Kidney glomerular epithelial cell (primary cell): ENCODE measurements around the gene RXFP3.
"Not testable (repeated sequence)": the region's sequence is repeated elsewhere in the genome, so short reads cannot be mapped to it uniquely, and the experiment has no call there.

ENCODE experiments used
- DNase-seq: peaks from one replicate; lab custom pipeline; 2025; lab: John Stamatoyannopoulos, UW

Gene RXFP3, protein sequence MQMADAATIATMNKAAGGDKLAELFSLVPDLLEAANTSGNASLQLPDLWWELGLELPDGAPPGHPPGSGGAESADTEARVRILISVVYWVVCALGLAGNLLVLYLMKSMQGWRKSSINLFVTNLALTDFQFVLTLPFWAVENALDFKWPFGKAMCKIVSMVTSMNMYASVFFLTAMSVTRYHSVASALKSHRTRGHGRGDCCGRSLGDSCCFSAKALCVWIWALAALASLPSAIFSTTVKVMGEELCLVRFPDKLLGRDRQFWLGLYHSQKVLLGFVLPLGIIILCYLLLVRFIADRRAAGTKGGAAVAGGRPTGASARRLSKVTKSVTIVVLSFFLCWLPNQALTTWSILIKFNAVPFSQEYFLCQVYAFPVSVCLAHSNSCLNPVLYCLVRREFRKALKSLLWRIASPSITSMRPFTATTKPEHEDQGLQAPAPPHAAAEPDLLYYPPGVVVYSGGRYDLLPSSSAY

DNA sequence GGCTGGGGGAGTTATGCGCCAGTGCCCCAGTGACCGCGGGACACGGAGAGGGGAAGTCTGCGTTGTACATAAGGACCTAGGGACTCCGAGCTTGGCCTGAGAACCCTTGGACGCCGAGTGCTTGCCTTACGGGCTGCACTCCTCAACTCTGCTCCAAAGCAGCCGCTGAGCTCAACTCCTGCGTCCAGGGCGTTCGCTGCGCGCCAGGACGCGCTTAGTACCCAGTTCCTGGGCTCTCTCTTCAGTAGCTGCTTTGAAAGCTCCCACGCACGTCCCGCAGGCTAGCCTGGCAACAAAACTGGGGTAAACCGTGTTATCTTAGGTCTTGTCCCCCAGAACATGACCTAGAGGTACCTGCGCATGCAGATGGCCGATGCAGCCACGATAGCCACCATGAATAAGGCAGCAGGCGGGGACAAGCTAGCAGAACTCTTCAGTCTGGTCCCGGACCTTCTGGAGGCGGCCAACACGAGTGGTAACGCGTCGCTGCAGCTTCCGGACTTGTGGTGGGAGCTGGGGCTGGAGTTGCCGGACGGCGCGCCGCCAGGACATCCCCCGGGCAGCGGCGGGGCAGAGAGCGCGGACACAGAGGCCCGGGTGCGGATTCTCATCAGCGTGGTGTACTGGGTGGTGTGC, at the start of gene RXFP3:
Gene RXFP3, plus strand, starts transcription at position 6 of the 636 bp plus-strand sequence. Its CDS starts 355 bp downstream, at position 361.
- no peak for DNase-seq

DNA sequence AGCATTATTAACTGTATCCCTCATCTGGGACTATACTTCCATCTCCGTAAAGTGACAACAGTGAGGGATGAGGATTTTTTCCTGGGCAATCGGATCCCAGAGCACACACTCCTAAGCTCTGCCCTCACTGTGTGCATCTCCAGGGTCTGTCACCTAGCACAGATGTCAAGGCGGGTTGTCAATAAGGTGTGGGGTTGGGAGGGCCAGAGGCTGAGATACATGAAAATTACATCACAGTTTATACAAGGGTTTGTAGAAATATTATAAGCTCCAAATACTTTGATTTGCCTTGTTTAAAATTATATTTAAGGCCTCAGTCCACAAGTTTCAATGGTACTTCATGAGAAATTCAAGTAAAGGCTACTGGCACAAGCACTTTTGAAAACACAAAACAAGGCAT, 48.9 kb upstream of the RXFP3 start:
- DNase-seq, result no peak

DNA sequence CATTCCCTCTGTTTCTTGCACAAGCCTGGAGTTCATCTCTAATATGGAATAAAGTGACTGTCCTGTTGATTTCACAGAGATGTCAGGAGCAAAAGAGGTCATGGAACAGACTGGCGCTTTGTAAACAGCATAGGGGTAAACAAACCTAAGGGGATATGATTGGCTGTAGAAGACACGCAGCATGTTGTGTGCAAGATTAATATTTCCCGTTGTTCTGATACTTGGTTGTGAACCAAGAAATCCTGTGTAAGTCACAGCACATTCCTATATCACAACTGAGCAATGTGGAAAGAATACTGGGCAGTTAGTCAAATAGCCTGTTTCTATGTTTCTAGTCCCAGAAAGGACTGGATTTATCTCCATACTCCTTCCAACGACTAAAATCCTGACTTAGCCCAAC, 47.6 kb upstream of the RXFP3 start:
- DNase-seq, result no peak

DNA sequence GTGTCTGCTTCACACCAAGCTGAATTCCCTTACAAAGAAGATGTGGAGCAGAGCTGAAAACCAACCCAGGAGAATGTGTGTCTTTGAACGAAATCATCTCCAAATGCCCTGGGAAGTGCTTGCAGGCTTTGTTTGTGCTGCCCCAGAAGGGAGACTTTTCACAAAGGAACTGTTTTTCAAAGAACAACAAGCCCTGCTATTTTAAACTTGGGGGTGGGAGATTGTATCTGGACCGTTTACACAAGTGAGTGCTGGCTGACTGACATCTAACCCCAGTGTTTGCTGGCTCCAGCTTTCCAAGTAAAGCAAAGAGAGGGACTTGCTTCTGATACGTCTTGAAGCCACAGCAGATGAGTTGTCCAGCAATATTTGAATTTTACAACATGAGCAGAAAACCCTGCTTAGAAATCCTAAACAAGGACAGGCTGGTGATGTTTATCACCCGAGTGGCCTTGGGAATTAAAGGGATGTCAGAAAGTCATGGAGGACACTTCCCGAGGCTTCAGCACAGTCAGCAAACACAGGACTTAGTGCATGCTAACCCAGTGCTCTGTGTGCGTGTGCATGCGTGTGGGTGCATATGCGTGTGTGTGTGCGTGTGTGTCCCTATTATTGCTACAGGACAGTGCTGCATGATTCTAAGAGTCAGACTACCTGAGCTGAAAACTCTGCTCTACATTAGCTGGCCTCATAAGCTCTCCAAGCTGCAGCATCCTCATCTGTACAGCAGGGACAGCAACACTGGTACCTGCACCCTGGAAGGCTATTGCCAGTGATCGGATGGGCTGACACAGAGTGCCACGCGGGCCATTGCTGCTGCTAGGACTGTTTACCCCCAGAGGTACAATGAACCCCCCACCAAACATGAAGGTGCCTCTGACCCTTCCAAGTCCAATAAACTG, 45.8 kb upstream of the RXFP3 start:
- DNase-seq, result no peak

DNA sequence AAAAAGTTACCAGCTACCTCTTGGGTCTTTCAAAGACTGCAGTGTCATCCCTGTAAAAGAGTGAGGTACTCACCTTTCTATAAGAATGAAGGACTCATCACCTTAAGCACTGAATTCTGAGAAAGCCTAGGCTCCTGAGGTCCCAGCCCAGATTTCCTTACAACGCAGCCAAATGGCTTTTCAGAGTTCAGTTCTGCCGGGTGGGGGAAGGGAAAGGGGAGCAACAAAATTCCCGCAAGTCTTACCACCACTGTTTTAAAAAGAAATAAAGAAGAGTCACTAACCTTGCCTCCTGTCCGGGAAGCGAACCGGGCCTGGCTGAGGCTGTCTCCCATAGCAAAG, 44.8 kb upstream of the RXFP3 start:
- DNase-seq, result no peak

DNA sequence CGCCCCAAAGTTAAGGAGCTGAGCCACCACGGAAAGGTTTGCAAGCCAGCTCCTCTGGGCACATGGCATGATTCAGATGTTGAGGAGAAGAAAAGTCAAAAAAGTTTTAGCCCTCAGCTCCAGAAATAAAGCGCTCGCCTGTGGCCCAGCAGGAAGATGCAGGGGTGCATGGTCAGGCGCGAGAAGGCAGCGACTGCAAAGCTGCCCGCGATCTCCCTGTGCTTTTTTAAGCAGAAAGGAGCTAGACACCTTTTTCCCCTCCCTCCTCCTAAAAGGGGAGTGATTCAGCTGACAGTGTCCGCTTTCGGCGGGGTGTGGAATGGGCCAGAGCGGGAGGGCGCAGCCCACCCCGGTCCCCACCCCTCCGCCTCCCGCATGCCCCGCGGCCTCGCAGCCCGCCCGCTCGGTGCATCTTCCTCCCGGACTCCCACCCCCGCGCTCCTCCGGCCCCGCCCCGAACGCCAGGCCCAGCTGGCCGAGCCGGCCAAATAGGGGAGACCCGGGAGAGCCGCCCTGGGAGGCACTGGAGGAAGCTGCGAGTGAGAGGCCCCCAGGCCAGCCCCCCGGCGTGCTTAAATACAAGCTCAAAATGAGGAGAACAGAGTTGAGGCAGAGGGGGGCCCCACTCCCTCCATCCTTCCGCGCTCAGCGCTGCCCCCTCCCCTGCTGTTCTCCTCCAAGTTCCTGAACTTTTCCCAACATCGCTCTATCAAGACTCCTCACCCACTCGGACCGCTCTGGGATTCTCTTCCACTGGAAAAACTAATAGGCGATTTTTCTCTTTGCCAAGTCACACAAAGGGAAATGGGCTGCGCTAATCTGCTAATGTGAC, 44.2 kb upstream of the RXFP3 start, which contains the start of gene ADAMTS12:
Gene ADAMTS12, minus strand, starts transcription at position 203 of the 832 bp plus-strand sequence. Its CDS starts 134 bp downstream, at position 69.
- DNase-seq, result peak; percentile 3

DNA sequence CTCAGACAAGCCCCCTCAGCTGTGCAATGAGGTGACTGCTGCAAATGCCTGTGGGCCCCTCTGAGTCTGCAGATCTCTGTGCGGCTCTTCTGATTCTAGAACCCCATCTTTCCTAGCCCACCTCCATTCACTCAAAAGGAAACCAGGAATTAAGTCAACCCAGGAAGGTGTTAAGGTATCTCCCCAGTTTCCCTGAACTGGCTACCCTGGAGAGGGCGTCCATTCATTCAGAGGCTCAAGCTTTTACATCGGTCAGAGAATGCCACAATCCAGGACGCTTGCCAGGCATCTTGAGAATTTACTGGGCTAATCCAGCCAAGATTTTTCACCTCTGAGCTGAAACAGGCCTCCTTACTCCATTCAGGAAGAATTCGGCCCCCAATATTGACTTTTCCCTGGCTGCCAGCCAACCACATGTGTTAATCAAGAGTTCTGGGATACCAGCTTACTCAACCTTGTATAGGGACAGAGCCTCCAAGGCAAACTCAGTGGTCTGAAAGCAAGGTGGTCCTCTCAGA, 43.5 kb upstream of the RXFP3 start:
- DNase-seq, result peak; percentile 47

DNA sequence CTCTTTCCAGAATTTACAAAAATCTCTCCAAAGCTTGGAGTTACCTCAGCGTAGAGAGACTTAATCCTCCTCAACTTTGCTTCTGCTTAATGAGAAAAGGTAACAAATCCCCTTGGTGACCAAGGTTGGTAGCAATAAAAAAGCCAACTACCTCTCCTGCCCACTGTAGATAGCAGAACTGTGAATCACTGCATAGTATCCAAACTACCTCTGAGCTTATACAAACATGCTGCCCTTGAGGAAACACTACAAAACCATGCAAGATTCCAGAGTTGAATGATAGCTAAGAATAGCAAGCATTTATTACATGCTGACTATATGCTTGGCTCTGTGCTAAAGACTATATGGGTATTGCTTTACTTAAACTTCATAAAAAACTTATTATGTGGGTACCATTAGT, 41.6 kb upstream of the RXFP3 start:
- peak; percentile 79 for DNase-seq

DNA sequence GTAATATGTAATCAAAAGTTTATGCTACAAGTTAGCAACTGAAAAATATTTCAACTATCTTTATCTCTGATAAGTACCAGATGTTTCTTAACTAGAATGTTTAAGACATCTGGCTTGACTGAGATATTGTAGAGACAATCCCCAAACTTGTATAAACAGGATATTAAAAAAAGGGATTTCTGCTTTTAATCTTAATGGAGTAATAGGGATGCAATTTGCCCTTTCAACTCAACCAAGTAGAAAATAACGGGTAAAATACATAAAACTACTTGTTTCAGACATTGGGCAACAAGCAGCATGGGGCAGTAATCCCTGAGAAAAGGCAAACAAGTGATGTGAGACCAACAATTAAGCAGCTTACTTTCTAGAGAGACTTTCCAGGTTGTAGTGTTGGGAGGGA, 35.0 kb upstream of the RXFP3 start:
- no peak for DNase-seq

DNA sequence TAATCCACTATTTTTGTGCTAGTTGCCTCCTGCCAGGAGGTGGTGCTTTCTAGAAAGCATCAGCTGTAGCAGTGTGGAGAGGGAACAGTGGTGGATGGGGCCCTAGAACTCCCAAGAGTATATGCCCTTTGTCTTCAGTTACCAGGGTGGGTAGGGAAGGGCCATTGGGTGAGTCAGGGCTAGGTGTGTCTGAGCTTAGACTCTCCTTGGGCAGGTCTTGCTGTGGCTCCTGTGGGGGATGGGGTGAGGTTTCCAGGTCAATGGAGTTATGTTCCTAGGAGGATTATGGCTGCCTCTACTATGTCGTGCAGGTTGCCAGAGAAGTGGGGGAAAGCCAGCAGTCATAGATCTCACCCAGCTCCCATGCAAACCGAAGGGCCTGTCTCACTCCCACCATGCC, 33.1 kb upstream of the RXFP3 start:
- DNase-seq, result no peak

DNA sequence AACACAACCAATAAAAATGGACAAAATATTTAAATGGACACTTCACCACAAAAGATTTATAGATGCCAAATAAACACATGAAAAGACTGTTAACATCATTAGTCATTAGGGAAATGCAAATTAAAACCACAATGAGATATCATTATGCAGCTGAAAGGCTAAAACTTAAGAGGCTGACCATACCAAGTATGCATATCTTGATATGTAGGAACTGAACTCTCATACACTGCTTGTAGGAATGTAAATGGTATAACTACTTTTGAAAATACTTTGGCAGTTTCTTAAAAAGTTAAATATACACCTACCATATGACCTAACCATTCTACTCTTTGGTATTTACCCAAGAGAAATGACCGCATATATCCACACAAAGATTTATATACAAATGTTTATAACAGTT, 30.8 kb upstream of the RXFP3 start:
- no peak for DNase-seq

DNA sequence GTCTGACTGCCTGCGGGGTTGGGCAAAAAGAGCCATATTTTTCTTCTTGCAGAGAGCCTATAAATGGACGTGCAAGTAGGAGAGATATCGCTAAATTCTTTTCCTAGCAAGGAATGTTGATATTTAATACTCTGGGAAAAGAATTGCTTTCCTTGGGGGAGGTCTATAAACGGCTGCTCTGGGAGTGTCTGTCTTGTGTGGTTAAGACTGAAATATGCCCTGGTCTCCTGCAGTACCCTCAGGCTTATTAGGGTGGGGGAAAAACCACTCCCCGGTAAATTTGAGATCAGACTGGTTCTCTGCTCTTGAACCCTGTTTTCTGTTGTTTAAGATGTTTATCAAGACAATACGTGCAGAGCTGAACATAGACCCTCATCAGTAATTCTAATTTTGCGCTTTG, 29.9 kb upstream of the RXFP3 start:
- DNase-seq, result not testable (repeated sequence)

DNA sequence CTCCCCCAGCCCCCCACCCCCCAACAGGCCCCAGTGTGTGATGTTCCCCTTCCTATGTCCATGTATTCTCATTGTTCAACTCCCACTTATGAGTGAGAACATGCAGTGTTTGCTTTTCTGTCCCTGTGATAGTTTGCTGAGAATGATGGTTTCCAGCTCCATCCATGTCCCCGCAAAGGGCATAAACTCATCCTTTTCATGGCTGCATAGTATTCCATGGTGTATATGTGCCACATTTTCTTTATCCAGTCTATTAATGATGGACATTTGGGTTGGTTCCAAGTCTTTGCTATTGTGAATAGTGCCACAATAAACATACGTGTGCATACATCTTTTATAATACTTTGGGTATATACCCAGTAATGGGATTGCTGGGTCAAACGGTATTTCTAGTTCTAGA, 21.3 kb upstream of the RXFP3 start:
- not testable (repeated sequence) for DNase-seq

DNA sequence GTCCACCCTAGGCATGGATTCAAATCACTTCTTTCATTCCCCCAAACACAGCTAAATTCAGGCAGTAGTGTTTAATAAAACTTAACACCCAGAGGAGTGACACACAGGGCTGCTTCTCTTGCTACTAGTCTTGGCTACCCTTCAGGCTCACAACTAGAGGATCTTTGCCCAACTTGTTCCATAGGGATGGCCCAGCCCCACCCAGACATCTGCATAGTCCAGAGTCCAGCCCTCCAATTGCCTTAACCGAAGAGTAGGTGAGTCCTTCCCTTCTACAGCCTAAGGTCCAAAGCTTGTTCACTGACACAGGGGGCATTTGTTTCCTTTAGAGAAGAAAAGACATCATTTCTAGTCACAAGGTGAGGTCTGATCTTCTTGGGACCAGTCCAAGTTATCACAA, 15.2 kb upstream of the RXFP3 start:
- DNase-seq, result no peak

DNA sequence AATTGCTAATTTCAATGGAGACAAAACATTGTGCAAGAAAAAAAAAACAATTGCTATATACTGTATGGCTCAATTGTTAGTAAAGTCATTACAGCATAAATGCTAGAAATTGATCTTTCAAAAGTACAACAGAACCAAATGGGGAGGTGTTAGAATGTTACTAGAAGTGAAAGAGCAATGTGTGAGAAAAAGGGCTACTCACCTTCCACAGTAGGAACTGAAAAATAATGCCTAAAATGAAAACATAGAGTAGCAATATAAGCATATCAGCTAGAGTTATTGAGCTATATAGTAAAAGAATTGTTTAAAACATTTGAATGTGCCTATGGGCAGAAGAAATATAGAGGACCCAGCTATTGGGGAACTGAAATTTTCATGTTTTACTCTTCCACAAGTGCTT, 10.9 kb upstream of the RXFP3 start:
- no peak for DNase-seq

DNA sequence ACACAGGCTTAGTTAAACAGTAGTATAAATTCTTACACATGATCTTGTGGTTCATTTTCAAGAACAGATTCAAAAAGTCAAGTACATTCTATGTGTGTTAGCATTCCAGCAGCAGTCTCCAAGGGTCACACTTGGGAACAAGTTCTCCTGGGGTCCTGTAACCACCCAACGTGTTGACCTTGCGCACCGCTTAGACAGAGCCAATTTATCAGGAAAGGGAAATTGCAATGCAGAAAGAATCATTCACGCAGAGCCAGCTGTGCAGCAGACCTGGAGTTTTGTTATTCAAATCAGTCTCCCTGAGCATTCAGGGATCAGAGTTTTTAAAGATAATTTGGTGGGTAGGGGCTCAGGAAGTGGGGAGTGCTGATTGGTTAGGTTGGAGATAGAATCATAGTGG, 8.5 kb upstream of the RXFP3 start:
- no peak for DNase-seq

DNA sequence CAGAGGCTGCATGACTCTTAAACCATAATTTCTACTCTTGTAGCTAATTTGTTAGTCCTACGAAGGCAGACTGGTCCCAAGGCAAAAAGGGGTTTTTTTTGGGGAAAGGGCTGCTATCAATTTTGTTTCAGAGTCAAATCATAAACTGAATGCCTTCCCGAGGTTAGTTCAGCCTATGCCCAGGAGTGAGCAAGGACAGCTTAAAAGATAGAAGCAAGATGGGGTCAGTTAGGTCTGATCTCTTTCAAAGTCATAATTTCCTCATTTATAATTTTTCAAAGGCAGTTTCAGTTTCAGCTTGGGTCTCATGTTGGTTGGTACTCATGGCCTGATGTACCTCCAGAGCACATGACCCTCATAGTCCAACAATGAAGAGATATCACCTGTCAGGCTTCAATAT, 7.9 kb upstream of the RXFP3 start:
- DNase-seq, result no peak

DNA sequence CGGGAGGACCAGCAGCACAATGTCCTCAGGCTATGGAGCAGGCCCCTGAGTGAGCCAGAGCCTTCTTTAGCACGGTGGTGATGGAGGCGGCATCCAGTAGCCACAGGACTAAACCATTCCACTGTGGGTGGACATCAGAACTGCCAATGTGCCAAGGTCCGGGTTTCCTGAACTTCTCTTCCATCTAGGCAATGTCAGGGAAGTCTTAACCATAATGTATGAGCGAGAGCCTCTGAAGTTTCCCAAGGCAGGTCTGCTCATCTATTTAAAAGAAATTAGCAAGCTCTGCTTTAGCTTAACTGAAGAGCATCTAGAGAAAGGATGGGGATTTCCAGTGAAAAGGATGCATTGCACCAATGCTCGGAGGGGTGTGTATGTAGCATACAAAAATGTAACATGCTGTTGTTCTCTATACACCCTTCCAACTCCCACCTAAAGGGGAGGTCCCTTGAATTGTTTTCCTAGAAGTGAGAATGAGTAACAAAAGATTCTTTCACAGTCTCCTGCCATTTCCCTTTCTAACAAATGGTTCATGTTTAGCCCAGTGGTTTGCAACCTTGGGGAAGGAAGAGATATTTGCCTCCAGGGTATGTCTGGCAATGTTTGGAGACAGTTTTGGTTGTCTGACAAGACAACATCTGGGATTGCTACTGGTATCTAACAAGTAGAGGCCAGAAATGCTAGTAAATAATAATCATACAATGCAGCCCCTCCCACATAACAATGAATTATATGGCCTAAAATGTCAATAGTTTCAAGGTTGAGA, 6.1 kb upstream of the RXFP3 start:
- DNase-seq, result no peak

DNA sequence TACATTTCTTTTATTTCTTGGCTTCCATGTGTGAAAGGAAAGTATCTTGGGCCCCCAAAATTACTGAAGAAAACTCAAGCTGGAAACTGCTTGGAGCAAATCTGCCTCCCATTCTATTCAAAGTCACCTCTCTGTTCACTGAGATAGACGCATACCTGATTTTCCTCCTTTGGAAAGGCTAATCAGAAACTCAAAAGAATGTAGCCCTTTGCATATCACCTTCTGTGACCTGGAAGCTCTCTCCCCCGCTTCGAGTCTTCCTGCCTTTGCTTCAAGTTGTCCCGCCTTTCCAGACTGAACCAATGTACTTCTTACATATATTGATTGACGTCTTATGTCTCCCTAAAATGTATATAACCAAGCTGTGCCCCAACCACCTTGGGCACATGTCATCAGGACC, 5.0 kb upstream of the RXFP3 start:
- no peak for DNase-seq

DNA sequence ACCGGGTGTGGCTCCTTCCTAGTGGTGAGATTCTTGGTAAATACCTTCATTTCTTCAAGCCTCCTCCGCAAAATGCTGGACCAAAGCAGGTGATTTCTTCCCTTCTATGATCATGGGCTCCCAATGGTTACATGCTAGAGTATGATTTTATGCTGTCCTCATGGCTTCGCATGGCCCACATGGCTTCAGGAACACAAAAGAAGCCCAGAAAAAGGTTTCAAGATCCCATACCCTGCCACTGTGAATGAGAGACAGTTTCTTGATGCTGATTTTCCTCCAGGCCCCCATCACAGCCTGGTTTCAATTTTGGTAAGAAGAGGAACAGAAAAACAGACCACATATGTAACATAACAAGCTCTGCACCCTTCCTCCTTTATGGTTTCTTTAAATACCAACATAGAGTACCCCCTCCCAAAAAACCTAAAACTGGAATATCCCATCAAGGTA, 2.4 kb upstream of the RXFP3 start:
- no peak for DNase-seq

DNA sequence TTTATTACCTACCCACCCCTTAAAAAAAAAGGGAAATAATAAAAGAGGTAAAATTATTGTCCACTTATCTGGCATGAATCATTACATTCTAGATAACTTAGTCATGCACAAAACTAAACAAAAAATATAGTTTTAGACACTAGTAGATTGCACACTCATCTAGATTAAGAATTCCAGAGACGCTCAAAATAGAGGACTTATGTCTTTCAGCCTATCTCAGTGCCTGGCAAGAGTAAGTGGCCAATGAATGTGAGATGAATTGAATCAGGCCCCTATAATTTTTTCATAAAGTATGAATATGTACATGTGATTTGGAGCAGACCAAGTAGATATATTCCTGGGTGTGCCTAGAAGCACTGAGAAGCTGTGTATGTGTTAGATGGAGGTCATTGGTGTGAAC, 2.0 kb upstream of the RXFP3 start:
- peak; percentile 39 for DNase-seq
